IPS-20b (cell line): Measurements from ENCODE around the gene CIAO2B.
"Not testable (repeated sequence)": the region's sequence is repeated elsewhere in the genome, so short reads cannot be mapped to it uniquely, and the experiment has no call there.

Experiments
- H3K27ac ChIP-seq: one replicate; pipeline ENCODE4 v1.5.1; 2013; ENCODE audit warnings: low read length
- H3K27me3 ChIP-seq: 2 replicates; pipeline ENCODE4 v1.6.1; 2013; ENCODE audit warnings: mild to moderate bottlenecking, low read length, inconsistent platforms; ENCODE audit not compliant: insufficient read depth
- H3K36me3 ChIP-seq: 2 replicates; pipeline ENCODE4 v1.6.1; 2013; ENCODE audit warnings: low read depth, mild to moderate bottlenecking, inconsistent platforms, low read length, moderate library complexity; ENCODE audit not compliant: insufficient read depth
- H3K4me1 ChIP-seq: 2 replicates; pipeline ENCODE4 v1.6.1; 2013; ENCODE audit warnings: mild to moderate bottlenecking, control low read depth, inconsistent platforms, low read length, moderate library complexity; ENCODE audit not compliant: insufficient read depth
- H3K4me3 ChIP-seq: 2 replicates; pipeline ENCODE4 v1.5.1; 2013; ENCODE audit warnings: mild to moderate bottlenecking, low read length, inconsistent platforms
- H3K9ac ChIP-seq: 2 replicates; pipeline ENCODE4 v1.6.1; 2013; ENCODE audit warnings: low read depth, mild to moderate bottlenecking, inconsistent platforms, low read length, moderate library complexity
- H3K9me3 ChIP-seq: 2 replicates; pipeline ENCODE4 v1.6.1; 2013; ENCODE audit warnings: mild to moderate bottlenecking, low read depth, low read length, inconsistent platforms; ENCODE audit not compliant: insufficient read depth

Gene CIAO2B

GRCh38 chr16:66944971-66945370 lies 10.8 kb upstream of the CIAO2B start:
- H3K27ac ChIP-seq, H3K9me3 ChIP-seq, H3K4me3 ChIP-seq, H3K9ac ChIP-seq, H3K4me1 ChIP-seq: not testable (repeated sequence)
- Histone ChIP-seq H3K27me3 (peaks cover 34% of the 10 kb centered on the region), H3K36me3 (peaks cover 31% of the 10 kb centered on the region)

GRCh38 chr16:66944054-66944441 lies 9.8 kb upstream of the CIAO2B start:
- H3K4me3 ChIP-seq: no peak overlapping the region
- no peak overlapping the region for H3K27ac ChIP-seq
- H3K9ac ChIP-seq: no peak overlapping the region
- H3K9me3 ChIP-seq: no peaks in the 10 kb centered on the region
- H3K27me3 ChIP-seq: peaks cover 25% of the 10 kb centered on the region
- H3K36me3 ChIP-seq: peaks cover 31% of the 10 kb centered on the region
- no peaks in the 10 kb centered on the region; the same call in 1 of the 2 replicates for H3K4me1 ChIP-seq

GRCh38 chr16:66943426-66944053 lies 9.3 kb upstream of the CIAO2B start:
- H3K36me3 ChIP-seq: peaks cover 31% of the 10 kb centered on the region
- H3K9me3 ChIP-seq: no peaks in the 10 kb centered on the region
- peaks cover 20% of the 10 kb centered on the region for H3K27me3 ChIP-seq
- no peak overlapping the region for H3K27ac ChIP-seq
- H3K4me1 ChIP-seq: no peaks in the 10 kb centered on the region; the same call in 1 of the 2 replicates
- H3K4me3 ChIP-seq: no peak overlapping the region
- H3K9ac ChIP-seq: no peak overlapping the region

- H3K4me3 ChIP-seq: no peak overlapping the region
- H3K27ac ChIP-seq: no peak overlapping the region
- no peaks in the 10 kb centered on the region for H3K9me3 ChIP-seq
- H3K4me1 ChIP-seq: no peaks in the 10 kb centered on the region; the same call in 1 of the 2 replicates
- peaks cover 31% of the 10 kb centered on the region for H3K36me3 ChIP-seq
- no peak overlapping the region for H3K9ac ChIP-seq
- peaks cover 14% of the 10 kb centered on the region for H3K27me3 ChIP-seq
These were observed 8.8 kb upstream of the CIAO2B start for GRCh38 chr16:66942981-66943380.

GRCh38 chr16:66940236-66940635 lies 6.0 kb upstream of the CIAO2B start:
- peaks cover 31% of the 10 kb centered on the region for H3K36me3 ChIP-seq
- H3K9me3 ChIP-seq: no peaks in the 10 kb centered on the region
- H3K9ac ChIP-seq: no peak overlapping the region
- no peak overlapping the region for H3K27ac ChIP-seq
- H3K4me3 ChIP-seq: no peak overlapping the region
- H3K4me1 ChIP-seq: no peaks in the 10 kb centered on the region
- peaks cover 7% of the 10 kb centered on the region for H3K27me3 ChIP-seq

- H3K27me3 ChIP-seq: peaks cover 10% of the 10 kb centered on the region
- H3K4me1 ChIP-seq: no peaks in the 10 kb centered on the region
- H3K9me3 ChIP-seq: no peaks in the 10 kb centered on the region
- H3K4me3 ChIP-seq: no peak overlapping the region
- no peak overlapping the region for H3K9ac ChIP-seq
- peaks cover 31% of the 10 kb centered on the region for H3K36me3 ChIP-seq
- no peak overlapping the region for H3K27ac ChIP-seq
These were observed 5.2 kb upstream of the CIAO2B start for GRCh38 chr16:66939366-66939765.

- no peaks in the 10 kb centered on the region for H3K9me3 ChIP-seq
- H3K4me1 ChIP-seq: peaks cover 4% of the 10 kb centered on the region; the same call in 1 of the 2 replicates
- H3K27me3 ChIP-seq: peaks cover 17% of the 10 kb centered on the region
- no peak overlapping the region for H3K9ac ChIP-seq
- peaks cover 25% of the 10 kb centered on the region for H3K36me3 ChIP-seq
- no peak overlapping the region for H3K4me3 ChIP-seq
- H3K27ac ChIP-seq: no peak overlapping the region
These were observed 3.6 kb upstream of the CIAO2B start for GRCh38 chr16:66937725-66938337.

- peaks cover 17% of the 10 kb centered on the region for H3K36me3 ChIP-seq
- H3K27ac ChIP-seq: no peak overlapping the region
- H3K27me3 ChIP-seq: peaks cover 17% of the 10 kb centered on the region
- H3K9ac ChIP-seq: no peak overlapping the region
- H3K4me3 ChIP-seq: no peak overlapping the region
- peaks cover 4% of the 10 kb centered on the region; the same call in 1 of the 2 replicates for H3K4me1 ChIP-seq
- H3K9me3 ChIP-seq: no peaks in the 10 kb centered on the region
These were observed 2.8 kb upstream of the CIAO2B start for GRCh38 chr16:66936889-66937554.

GRCh38 chr16:66936462-66936861 lies 2.3 kb upstream of the CIAO2B start:
- Histone ChIP-seq H3K9ac (no peak overlapping the region), H3K27me3 (peaks cover 17% of the 10 kb centered on the region), H3K4me1 (peaks cover 4% of the 10 kb centered on the region; the same call in 1 of the 2 replicates), H3K36me3 (peaks cover 12% of the 10 kb centered on the region; the same call in 1 of the 2 replicates), H3K4me3 (no peak overlapping the region), H3K9me3 (no peaks in the 10 kb centered on the region), H3K27ac (no peak overlapping the region)

GRCh38 chr16:66935314-66936011 lies 1.3 kb upstream of the CIAO2B start, which contains the start of gene CES2:
Gene CES2 (plus strand): TSS chr16:66935516. CDS start chr16:66935636, 120 bp downstream.
- Histone ChIP-seq H3K4me3 (peak within 1 kb of the TSS; percentile 93), H3K9ac (peak within 1 kb of the TSS; percentile 84; the same call in 1 of the 2 replicates), H3K27me3 (peaks cover 17% of the 10 kb centered on the region), H3K4me1 (peaks cover 4% of the 10 kb centered on the region; the same call in 1 of the 2 replicates), H3K36me3 (0 out of 2 replicates have a peak, but pooled peaks cover 4% of the 10 kb centered on the region), H3K27ac (no peak within 1 kb of the TSS), H3K9me3 (no peaks in the 10 kb centered on the region)

- H3K4me3 ChIP-seq: peak overlapping the region; percentile 93
- H3K9me3 ChIP-seq, H3K4me1 ChIP-seq, H3K27ac ChIP-seq, H3K36me3 ChIP-seq: not testable (repeated sequence)
- peaks cover 17% of the 10 kb centered on the region for H3K27me3 ChIP-seq
- H3K9ac ChIP-seq: peak overlapping the region; percentile 84; the same call in 1 of the 2 replicates
These were observed 674 bp upstream of the CIAO2B start for GRCh38 chr16:66934839-66935313.
